Measurements from ENCODE around the gene CNPY4.

Gene CNPY4

GRCh38 chr7:100159099-100159623, 39.7 kb downstream of the CNPY4 start:
- Histone ChIP-seq H3K4me1 (ENCODE audit: control insufficient read depth, insufficient read depth, low read length, unreplicated experiment) (peaks cover 19% of the 10 kb centered on the region), H3K79me2 (ENCODE audit: control insufficient read depth, insufficient read depth, low read length, unreplicated experiment) (peaks cover 12% of the 10 kb centered on the region), H3K4me3 (ENCODE audit: low read depth, low read length) (peak overlapping the region; percentile 96), H3K27me3 (ENCODE audit: insufficient read depth, low read length) (no peaks in the 10 kb centered on the region), H2AFZ (ENCODE audit: low read length, unreplicated experiment) (peak overlapping the region; percentile 86), H3K27ac (ENCODE audit: low read depth, low read length) (no peak overlapping the region), H3K36me3 (ENCODE audit: insufficient read depth, low read length) (no peaks in the 10 kb centered on the region; the same call in 1 of the 2 replicates)

DNA sequence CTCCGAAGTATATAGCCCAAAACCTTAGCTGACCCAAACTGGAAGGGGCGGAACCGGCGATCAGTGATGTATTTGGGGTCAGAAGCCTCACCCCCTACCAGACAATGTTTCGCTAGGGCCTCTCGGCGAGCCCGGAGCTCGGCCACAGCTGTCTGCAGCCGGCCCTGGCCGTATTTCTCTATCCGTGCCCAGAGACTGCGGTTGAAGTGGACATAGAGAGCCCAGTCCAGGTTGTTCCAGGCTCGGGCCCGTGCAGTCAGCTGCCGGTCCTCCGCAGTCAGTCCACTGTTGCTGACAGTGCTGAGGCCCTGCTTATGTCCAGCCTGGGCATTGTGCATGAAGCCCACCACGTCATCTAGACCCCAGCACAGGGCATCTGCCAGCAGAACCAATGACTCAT, 40.6 kb downstream of the CNPY4 start:
- Histone ChIP-seq H3K79me2 (ENCODE audit: control insufficient read depth, insufficient read depth, low read length, unreplicated experiment) (peaks cover 12% of the 10 kb centered on the region), H3K4me1 (ENCODE audit: control insufficient read depth, insufficient read depth, low read length, unreplicated experiment) (peaks cover 19% of the 10 kb centered on the region), H3K36me3 (ENCODE audit: insufficient read depth, low read length) (no peaks in the 10 kb centered on the region; the same call in 1 of the 2 replicates), H3K27me3 (ENCODE audit: insufficient read depth, low read length) (no peaks in the 10 kb centered on the region), H3K27ac (ENCODE audit: low read depth, low read length) (no peak overlapping the region), H3K4me3 (ENCODE audit: low read depth, low read length) (no peak overlapping the region), H2AFZ (ENCODE audit: low read length, unreplicated experiment) (no peak overlapping the region)

DNA sequence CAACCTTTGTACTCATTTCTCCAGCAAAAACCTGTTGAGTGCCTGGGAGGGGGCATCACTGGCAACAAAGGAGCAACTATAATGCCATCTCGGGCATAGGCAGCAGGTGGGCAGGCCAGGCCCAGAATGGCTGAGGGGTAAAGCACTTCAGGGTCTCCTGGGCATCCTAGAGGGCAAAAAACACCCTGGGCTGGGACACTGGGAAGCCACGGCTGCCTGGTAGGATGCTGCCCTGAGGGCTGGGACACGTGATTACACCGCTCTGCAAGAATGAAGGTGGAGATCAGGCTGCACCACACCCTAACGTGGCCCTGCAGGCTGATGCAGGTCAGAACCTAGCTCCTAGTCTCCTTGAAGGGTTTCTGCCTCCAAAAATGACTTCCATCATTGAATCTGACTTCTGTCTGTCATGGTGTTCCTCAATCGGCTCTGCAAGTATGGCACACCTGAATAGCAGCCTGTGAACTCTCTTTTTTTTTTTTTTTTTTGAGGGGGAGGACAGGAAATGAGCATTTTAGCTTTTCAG, 43.6 kb downstream of the CNPY4 start:
- no peak overlapping the region for H2AFZ ChIP-seq (ENCODE audit: low read length, unreplicated experiment)
- no peak overlapping the region for H3K27ac ChIP-seq (ENCODE audit: low read depth, low read length)
- peaks cover 3% of the 10 kb centered on the region for H3K79me2 ChIP-seq (ENCODE audit: control insufficient read depth, insufficient read depth, low read length, unreplicated experiment)
- H3K4me3 ChIP-seq (ENCODE audit: low read depth, low read length), result no peak overlapping the region
- H3K4me1 ChIP-seq (ENCODE audit: control insufficient read depth, insufficient read depth, low read length, unreplicated experiment), result peaks cover 4% of the 10 kb centered on the region
- H3K27me3 ChIP-seq (ENCODE audit: insufficient read depth, low read length), result no peaks in the 10 kb centered on the region
- no peaks in the 10 kb centered on the region for H3K36me3 ChIP-seq (ENCODE audit: insufficient read depth, low read length)

GRCh38 chr7:100163871-100164270, 44.4 kb downstream of the CNPY4 start:
- Histone ChIP-seq H3K4me3 (ENCODE audit: low read depth, low read length) (no peak overlapping the region), H3K4me1 (ENCODE audit: control insufficient read depth, insufficient read depth, low read length, unreplicated experiment) (peaks cover 7% of the 10 kb centered on the region), H3K79me2 (ENCODE audit: control insufficient read depth, insufficient read depth, low read length, unreplicated experiment) (no peaks in the 10 kb centered on the region), H2AFZ (ENCODE audit: low read length, unreplicated experiment) (no peak overlapping the region), H3K36me3 (ENCODE audit: insufficient read depth, low read length) (no peaks in the 10 kb centered on the region), H3K27ac (ENCODE audit: low read depth, low read length) (no peak overlapping the region), H3K27me3 (ENCODE audit: insufficient read depth, low read length) (no peaks in the 10 kb centered on the region)

GRCh38 chr7:100166317-100166940, 47.0 kb downstream of the CNPY4 start:
- Histone ChIP-seq H3K27me3 (ENCODE audit: insufficient read depth, low read length) (peaks cover 3% of the 10 kb centered on the region; the same call in 1 of the 2 replicates), H3K4me1 (ENCODE audit: control insufficient read depth, insufficient read depth, low read length, unreplicated experiment) (peaks cover 3% of the 10 kb centered on the region), H2AFZ (ENCODE audit: low read length, unreplicated experiment) (no peak overlapping the region), H3K27ac (ENCODE audit: low read depth, low read length) (no peak overlapping the region), H3K79me2 (ENCODE audit: control insufficient read depth, insufficient read depth, low read length, unreplicated experiment) (no peaks in the 10 kb centered on the region), H3K36me3 (ENCODE audit: insufficient read depth, low read length) (no peaks in the 10 kb centered on the region), H3K4me3 (ENCODE audit: low read depth, low read length) (no peak overlapping the region)

DNA sequence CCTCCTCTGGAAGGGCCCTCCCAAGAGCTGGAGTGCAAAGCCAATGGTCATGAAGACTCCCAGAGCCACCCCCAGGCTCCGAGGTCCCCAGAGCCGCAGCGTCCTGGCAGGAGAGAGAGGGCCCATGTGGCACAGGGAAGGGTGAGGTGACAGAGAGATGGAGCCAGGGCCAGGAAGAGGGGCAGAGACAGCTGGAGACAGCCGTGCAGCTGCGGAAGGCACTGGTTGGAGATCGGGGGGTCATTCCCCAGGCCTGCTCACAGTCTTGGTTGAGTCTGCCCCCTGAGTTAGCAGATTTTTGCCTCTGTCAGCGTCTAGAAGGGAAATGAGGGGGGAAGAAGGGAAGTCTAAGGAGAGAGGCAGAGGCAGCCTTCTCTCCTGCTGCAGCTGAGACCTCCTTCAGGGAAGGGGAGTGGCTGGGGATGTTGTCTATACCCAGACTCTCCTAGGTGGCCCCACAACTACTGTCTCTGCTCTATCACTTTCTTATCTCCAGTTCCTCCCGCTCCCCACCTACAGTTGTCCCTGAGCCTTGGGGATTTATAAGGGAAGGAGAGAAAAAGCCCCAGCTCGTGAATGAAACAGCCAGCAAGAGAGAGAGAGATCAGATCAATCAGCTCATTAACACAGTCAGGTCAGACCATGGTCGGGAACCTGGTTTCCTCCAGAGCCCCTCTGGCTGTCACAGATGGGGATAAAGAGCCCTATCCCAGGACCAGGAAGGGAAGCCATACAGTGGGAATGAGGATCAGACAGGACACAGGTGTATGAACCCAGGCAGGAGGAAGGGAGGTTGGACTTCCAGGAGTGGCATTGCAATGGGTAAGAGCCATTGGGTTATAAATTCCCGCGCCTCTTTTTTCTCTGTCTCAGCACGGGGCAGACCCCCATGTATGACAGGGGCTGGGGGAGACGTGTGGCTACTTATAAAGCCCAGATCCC, 47.8 kb downstream of the CNPY4 start:
- Histone ChIP-seq H2AFZ (ENCODE audit: low read length, unreplicated experiment) (no peak overlapping the region), H3K36me3 (ENCODE audit: insufficient read depth, low read length) (no peaks in the 10 kb centered on the region), H3K27me3 (ENCODE audit: insufficient read depth, low read length) (peaks cover 3% of the 10 kb centered on the region; the same call in 1 of the 2 replicates), H3K79me2 (ENCODE audit: control insufficient read depth, insufficient read depth, low read length, unreplicated experiment) (no peaks in the 10 kb centered on the region), H3K4me3 (ENCODE audit: low read depth, low read length) (peak overlapping the region; percentile 80), H3K4me1 (ENCODE audit: control insufficient read depth, insufficient read depth, low read length, unreplicated experiment) (peaks cover 3% of the 10 kb centered on the region), H3K27ac (ENCODE audit: low read depth, low read length) (no peak overlapping the region)

- H2AFZ ChIP-seq (ENCODE audit: low read length, unreplicated experiment), result peak overlapping the region; percentile 89
- H3K36me3 ChIP-seq (ENCODE audit: insufficient read depth, low read length), result no peaks in the 10 kb centered on the region
- no peaks in the 10 kb centered on the region for H3K79me2 ChIP-seq (ENCODE audit: control insufficient read depth, insufficient read depth, low read length, unreplicated experiment)
- H3K27me3 ChIP-seq (ENCODE audit: insufficient read depth, low read length), result peaks cover 3% of the 10 kb centered on the region; the same call in 1 of the 2 replicates
- peaks cover 3% of the 10 kb centered on the region for H3K4me1 ChIP-seq (ENCODE audit: control insufficient read depth, insufficient read depth, low read length, unreplicated experiment)
- H3K27ac ChIP-seq (ENCODE audit: low read depth, low read length), result no peak overlapping the region
- peak overlapping the region; percentile 80 for H3K4me3 ChIP-seq (ENCODE audit: low read depth, low read length)
These were observed 48.5 kb downstream of the CNPY4 start for GRCh38 chr7:100167912-100168323.

DNA sequence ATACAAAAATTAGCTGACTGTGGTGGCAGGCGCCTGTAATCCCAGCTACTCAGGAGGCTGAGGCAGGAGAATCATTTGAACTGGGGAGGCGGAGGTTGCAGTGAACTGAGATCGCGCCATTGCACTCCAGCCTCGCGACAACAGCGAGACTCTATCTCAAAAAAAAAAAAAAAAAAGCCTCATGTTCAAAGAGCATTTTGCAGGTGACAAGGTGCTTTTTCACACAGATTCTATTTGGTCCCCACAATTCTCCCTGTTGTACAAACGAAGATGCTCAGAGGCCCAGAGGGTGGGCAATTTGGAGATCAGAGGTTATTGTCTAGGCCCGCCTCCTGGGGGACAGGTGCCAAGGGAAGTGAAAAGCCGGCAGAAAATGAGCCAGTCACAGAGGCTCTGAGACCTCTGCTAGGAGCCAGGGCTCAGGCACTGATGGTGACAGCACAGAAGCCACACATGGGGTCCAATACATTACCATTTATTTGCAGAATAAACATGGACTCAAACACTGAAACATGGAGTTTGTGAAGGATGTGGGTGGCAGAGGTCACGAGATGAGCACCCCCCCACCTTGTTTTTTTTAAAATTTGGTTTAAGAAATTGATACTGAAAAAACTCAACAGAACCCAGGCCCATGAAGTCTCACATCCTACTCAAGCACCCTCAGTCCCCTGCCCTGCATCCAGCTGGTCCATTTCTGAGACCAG, 49.9 kb downstream of the CNPY4 start:
- Histone ChIP-seq H3K4me1 (ENCODE audit: control insufficient read depth, insufficient read depth, low read length, unreplicated experiment) (peaks cover 3% of the 10 kb centered on the region), H3K27me3 (ENCODE audit: insufficient read depth, low read length) (peaks cover 3% of the 10 kb centered on the region; the same call in 1 of the 2 replicates), H3K36me3 (ENCODE audit: insufficient read depth, low read length) (no peaks in the 10 kb centered on the region), H3K79me2 (ENCODE audit: control insufficient read depth, insufficient read depth, low read length, unreplicated experiment) (no peaks in the 10 kb centered on the region), H3K4me3 (ENCODE audit: low read depth, low read length) (no peak overlapping the region), H2AFZ (ENCODE audit: low read length, unreplicated experiment) (no peak overlapping the region), H3K27ac (ENCODE audit: low read depth, low read length) (no peak overlapping the region)

DNA sequence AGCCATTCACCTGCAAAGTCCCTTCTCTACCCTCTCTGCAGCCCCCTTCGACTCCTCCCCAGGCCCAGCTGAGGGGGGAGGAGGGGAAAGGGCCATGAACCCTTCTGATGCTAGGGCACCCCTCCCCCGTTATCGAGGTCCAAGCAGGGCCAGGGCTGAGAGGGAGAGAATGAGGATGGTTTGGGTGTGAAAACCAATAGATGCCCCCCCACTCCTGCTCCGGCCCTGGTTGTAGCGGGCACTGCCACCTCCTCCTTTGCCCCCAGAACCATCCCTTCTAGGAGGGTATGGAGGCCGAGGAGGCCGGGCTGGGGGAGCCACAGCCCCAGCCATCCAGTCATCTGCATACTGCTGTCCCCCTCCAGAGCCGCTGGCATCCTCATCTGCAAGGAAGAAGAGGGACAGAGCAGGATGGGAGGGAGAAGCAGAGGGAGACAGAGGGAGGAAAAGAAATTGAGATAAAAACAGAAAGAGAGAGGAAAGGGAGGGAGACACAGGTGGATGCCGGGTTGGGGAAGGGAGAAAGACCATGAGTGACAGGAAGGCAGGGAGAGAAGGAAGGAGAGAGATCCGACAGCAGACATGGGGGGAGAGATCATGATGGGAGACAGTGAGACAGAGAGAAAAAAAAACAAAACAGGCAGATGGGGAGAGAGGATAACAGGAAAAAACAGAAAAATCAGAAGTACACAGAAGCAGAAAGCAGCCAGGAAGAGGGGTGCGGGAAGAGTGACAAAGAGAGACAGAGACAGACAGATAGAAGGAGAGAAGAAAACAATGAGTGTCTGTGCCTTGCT, 50.9 kb downstream of the CNPY4 start:
- Histone ChIP-seq H3K79me2 (ENCODE audit: control insufficient read depth, insufficient read depth, low read length, unreplicated experiment) (no peaks in the 10 kb centered on the region), H3K27ac (ENCODE audit: low read depth, low read length) (no peak overlapping the region), H3K27me3 (ENCODE audit: insufficient read depth, low read length) (peaks cover 3% of the 10 kb centered on the region; the same call in 1 of the 2 replicates), H2AFZ (ENCODE audit: low read length, unreplicated experiment) (no peak overlapping the region), H3K4me3 (ENCODE audit: low read depth, low read length) (no peak overlapping the region), H3K4me1 (ENCODE audit: control insufficient read depth, insufficient read depth, low read length, unreplicated experiment) (peaks cover 3% of the 10 kb centered on the region), H3K36me3 (ENCODE audit: insufficient read depth, low read length) (no peaks in the 10 kb centered on the region)

Data from ACC112 (cell line).